ENCODE measurements around the gene ACVRL1.

ACVRL1 gene

GRCh38 chr12:51869496-51869865 is 37.8 kb upstream of the ACVRL1 start:
- H3K4me1 ChIP-seq (ENCODE audit: insufficient read depth, low read length, severe bottlenecking), result no peaks in the 10 kb centered on the region
- no peaks in the 10 kb centered on the region for H4K20me1 ChIP-seq (ENCODE audit: insufficient read depth, low read length)
- H3K4me2 ChIP-seq (ENCODE audit: low read length), result no peak overlapping the region
- H3K9ac ChIP-seq (ENCODE audit: low read length), result no peak overlapping the region
- H3K27ac ChIP-seq (ENCODE audit: low read depth, low read length, poor library complexity, severe bottlenecking), result no peak overlapping the region
- TF ChIP-seq CTCF (IDR thresholded peaks at IDR 0.05; ENCODE audit: low read length) (no peak), EZH2 (IDR thresholded peaks at IDR 0.05; ENCODE audit: borderline replicate concordance, low read length) (no peak)
- no peaks in the 10 kb centered on the region for H3K9me3 ChIP-seq (ENCODE audit: low read length)
- H3K79me2 ChIP-seq (ENCODE audit: insufficient read depth, low read length), result no peaks in the 10 kb centered on the region
- no peak overlapping the region for H2AFZ ChIP-seq (ENCODE audit: low read length)
- H3K4me3 ChIP-seq (ENCODE audit: low read depth, low read length, poor library complexity, severe bottlenecking), result no peak overlapping the region
- no peaks in the 10 kb centered on the region for H3K9me2 ChIP-seq (ENCODE audit: low read depth, low read length)
- peaks cover 11% of the 10 kb centered on the region for H3K27me3 ChIP-seq (ENCODE audit: insufficient read depth, low read length)
- H3K36me3 ChIP-seq (ENCODE audit: insufficient read depth, low read length), result no peaks in the 10 kb centered on the region
- no peaks in the 10 kb centered on the region for H3F3A ChIP-seq (ENCODE audit: insufficient read depth, low read length)

- Histone ChIP-seq H3F3A (ENCODE audit: insufficient read depth, low read length) (no peaks in the 10 kb centered on the region), H3K9ac (ENCODE audit: low read length) (no peak overlapping the region), H3K27me3 (ENCODE audit: insufficient read depth, low read length) (peaks cover 11% of the 10 kb centered on the region), H3K4me2 (ENCODE audit: low read length) (no peak overlapping the region), H3K4me3 (ENCODE audit: low read depth, low read length, poor library complexity, severe bottlenecking) (no peak overlapping the region), H3K27ac (ENCODE audit: low read depth, low read length, poor library complexity, severe bottlenecking) (no peak overlapping the region), H3K9me3 (ENCODE audit: low read length) (no peaks in the 10 kb centered on the region), H3K79me2 (ENCODE audit: insufficient read depth, low read length) (no peaks in the 10 kb centered on the region), H3K9me2 (ENCODE audit: low read depth, low read length) (no peaks in the 10 kb centered on the region), H3K36me3 (ENCODE audit: insufficient read depth, low read length) (no peaks in the 10 kb centered on the region), H2AFZ (ENCODE audit: low read length) (no peak overlapping the region), H3K4me1 (ENCODE audit: insufficient read depth, low read length, severe bottlenecking) (no peaks in the 10 kb centered on the region), H4K20me1 (ENCODE audit: insufficient read depth, low read length) (no peaks in the 10 kb centered on the region)
- TF ChIP-seq EZH2 (IDR thresholded peaks at IDR 0.05; ENCODE audit: borderline replicate concordance, low read length) (no peak), CTCF (IDR thresholded peaks at IDR 0.05; ENCODE audit: low read length) (no peak)
These were observed 37.4 kb upstream of the ACVRL1 start for GRCh38 chr12:51869931-51870330.

- no peaks in the 10 kb centered on the region for H3K9me2 ChIP-seq (ENCODE audit: low read depth, low read length)
- H3K27ac ChIP-seq (ENCODE audit: low read depth, low read length, poor library complexity, severe bottlenecking), result no peak overlapping the region
- no peak overlapping the region for H3K4me3 ChIP-seq (ENCODE audit: low read depth, low read length, poor library complexity, severe bottlenecking)
- no peaks in the 10 kb centered on the region for H3F3A ChIP-seq (ENCODE audit: insufficient read depth, low read length)
- no peaks in the 10 kb centered on the region for H3K36me3 ChIP-seq (ENCODE audit: insufficient read depth, low read length)
- H3K9me3 ChIP-seq (ENCODE audit: low read length), result no peaks in the 10 kb centered on the region
- no peaks in the 10 kb centered on the region for H4K20me1 ChIP-seq (ENCODE audit: insufficient read depth, low read length)
- H3K4me1 ChIP-seq (ENCODE audit: insufficient read depth, low read length, severe bottlenecking), result no peaks in the 10 kb centered on the region
- no peak overlapping the region for H3K4me2 ChIP-seq (ENCODE audit: low read length)
- H3K79me2 ChIP-seq (ENCODE audit: insufficient read depth, low read length), result no peaks in the 10 kb centered on the region
- no peak overlapping the region for H2AFZ ChIP-seq (ENCODE audit: low read length)
- no peak overlapping the region for H3K9ac ChIP-seq (ENCODE audit: low read length)
- H3K27me3 ChIP-seq (ENCODE audit: insufficient read depth, low read length), result peaks cover 11% of the 10 kb centered on the region
- no peak for TF ChIP-seq EZH2 (IDR thresholded peaks at IDR 0.05; ENCODE audit: borderline replicate concordance, low read length)
- TF ChIP-seq CTCF (IDR thresholded peaks at IDR 0.05; ENCODE audit: low read length), result no peak
These were observed 36.8 kb upstream of the ACVRL1 start for GRCh38 chr12:51870504-51870903.

Measured in OCI-LY1 (cell line).